Measurements from ENCODE around the gene PHACTR1.

Gene PHACTR1

GRCh38 chr6:12782136-12782535 is 65.6 kb downstream of the PHACTR1 start:
- no peak for ATAC-seq
- TF ChIP-seq TOX (CRISPR knock-in tag; IDR thresholded peaks at IDR 0.05; ENCODE audit: borderline replicate concordance), result no peak
- TF ChIP-seq ZNF565 (CRISPR knock-in tag; conservative IDR thresholded peaks at IDR 0.05; ENCODE audit: low read depth), result no peak
- no peak for TF ChIP-seq ESRRG (CRISPR knock-in tag; IDR thresholded peaks at IDR 0.05)
- TF ChIP-seq ZFP3 (CRISPR knock-in tag; IDR thresholded peaks at IDR 0.05), result no peak
- no peak for TF ChIP-seq ZFP30 (CRISPR knock-in tag; IDR thresholded peaks at IDR 0.05)
- no peak for TF ChIP-seq CSDC2 (CRISPR knock-in tag; IDR thresholded peaks at IDR 0.05)
- TF ChIP-seq CREB5 (CRISPR knock-in tag; IDR thresholded peaks at IDR 0.05; ENCODE audit: low read depth), result no peak
- no peak for TF ChIP-seq SNAI2 (CRISPR knock-in tag; IDR thresholded peaks at IDR 0.05)

- TF ChIP-seq ARNTL (CRISPR knock-in tag; IDR thresholded peaks at IDR 0.05; ENCODE audit: borderline replicate concordance, low read depth) (no peak), ZC3H10 (CRISPR knock-in tag; IDR thresholded peaks at IDR 0.05) (no peak), ISL1 (CRISPR knock-in tag; IDR thresholded peaks at IDR 0.05) (no peak), SNAI2 (CRISPR knock-in tag; IDR thresholded peaks at IDR 0.05) (no peak), PATZ1 (CRISPR knock-in tag; IDR thresholded peaks at IDR 0.05; ENCODE audit: borderline replicate concordance) (no peak), BACH2 (CRISPR knock-in tag; IDR thresholded peaks at IDR 0.05; ENCODE audit: borderline replicate concordance) (no peak)
- ATAC-seq, result no peak
These were observed 68.7 kb downstream of the PHACTR1 start for GRCh38 chr6:12785301-12785700.

GRCh38 chr6:12785921-12786320 is 69.4 kb downstream of the PHACTR1 start:
- TF ChIP-seq ZC3H10 (CRISPR knock-in tag; IDR thresholded peaks at IDR 0.05) (no peak), SNAI2 (CRISPR knock-in tag; IDR thresholded peaks at IDR 0.05) (no peak), GLIS3 (CRISPR knock-in tag; IDR thresholded peaks at IDR 0.05) (no peak), CSDC2 (CRISPR knock-in tag; IDR thresholded peaks at IDR 0.05) (no peak), ESRRG (CRISPR knock-in tag; IDR thresholded peaks at IDR 0.05) (no peak), POU6F1 (CRISPR knock-in tag; IDR thresholded peaks at IDR 0.05; ENCODE audit: borderline replicate concordance, low read depth) (no peak), BACH2 (CRISPR knock-in tag; IDR thresholded peaks at IDR 0.05; ENCODE audit: borderline replicate concordance) (no peak)
- no peak for ATAC-seq

- ATAC-seq, result no peak
These were observed 74.8 kb downstream of the PHACTR1 start for GRCh38 chr6:12791371-12791770.

More at GRCh38 chr6:12791371-12791770, 74.8 kb downstream of the PHACTR1 start:
- TF ChIP-seq ARNTL (CRISPR knock-in tag; IDR thresholded peaks at IDR 0.05; ENCODE audit: borderline replicate concordance, low read depth), result no peak
- no peak for TF ChIP-seq ZNF565 (CRISPR knock-in tag; conservative IDR thresholded peaks at IDR 0.05; ENCODE audit: low read depth)
- TF ChIP-seq TSHZ2 (CRISPR knock-in tag; IDR thresholded peaks at IDR 0.05), result no peak
- TF ChIP-seq PATZ1 (CRISPR knock-in tag; IDR thresholded peaks at IDR 0.05; ENCODE audit: borderline replicate concordance), result no peak
- TF ChIP-seq ZNF70 (CRISPR knock-in tag; IDR thresholded peaks at IDR 0.05), result no peak
- no peak for TF ChIP-seq OSR1 (CRISPR knock-in tag; IDR thresholded peaks at IDR 0.05)

Data from SK-N-SH treated with all-trans-retinoic acid at 6 μM for 48 hours (cell line).